Smooth muscle cell (in vitro differentiated cells): ENCODE data around the gene PTHLH. TPM values are rescaled to one million over a fixed set of nuclear protein-coding genes. Genes with fewer than 3 reads are reported as not detected.
A peak's percentile ranks its signal among the peaks of the same experiment; 100 is the strongest.

Source experiments
- DNase-seq: peaks from one replicate; lab custom pipeline; 2025; ENCODE audit not compliant: unreplicated experiment; lab: John Stamatoyannopoulos, UW
- H2AFZ ChIP-seq: fragments of 200-600 bp; sonication (generic); 2 replicates; pipeline ENCODE4 v1.6.0; 2016; ENCODE audit warnings: antibody characterized with exemption, low read depth, mild to moderate bottlenecking
- H3F3A ChIP-seq: fragments of 200-600 bp; sonication (generic); 2 replicates; pipeline ENCODE4 v1.6.0; 2017; ENCODE audit warnings: antibody characterized with exemption, low read depth
- H3K27ac ChIP-seq: fragments of 200-600 bp; sonication (generic); 2 replicates; pipeline ENCODE4 v1.5.1; 2016; ENCODE audit warnings: low read depth, mild to moderate bottlenecking
- H3K27me3 ChIP-seq: fragments of 200-600 bp; sonication (generic); 2 replicates; pipeline ENCODE4 v1.6.1; 2016; ENCODE audit warnings: low read depth, mild to moderate bottlenecking
- H3K36me3 ChIP-seq: fragments of 200-600 bp; sonication (generic); 2 replicates; pipeline ENCODE4 v1.5.1; 2016; ENCODE audit warnings: low read depth
- H3K4me1 ChIP-seq: fragments of 200-600 bp; sonication (generic); 2 replicates; pipeline ENCODE4 v1.5.1; 2016; ENCODE audit warnings: low read depth
- H3K4me2 ChIP-seq: fragments of 200-600 bp; sonication (generic); 2 replicates; pipeline ENCODE4 v1.6.0; 2016; ENCODE audit warnings: mild to moderate bottlenecking
- H3K4me3 ChIP-seq: fragments of 200-600 bp; sonication (generic); 2 replicates; pipeline ENCODE4 v1.5.1; 2016; ENCODE audit warnings: mild to moderate bottlenecking
- H3K79me2 ChIP-seq: fragments of 200-600 bp; sonication (generic); 2 replicates; pipeline ENCODE4 v1.6.0; 2016; ENCODE audit warnings: low read depth, mild to moderate bottlenecking
- H3K9ac ChIP-seq: fragments of 200-600 bp; sonication (generic); 2 replicates; pipeline ENCODE4 v1.6.0; 2016; ENCODE audit warnings: low read depth
- H3K9me3 ChIP-seq: fragments of 200-600 bp; sonication (generic); replicated peaks from 2 replicates; pipeline ENCODE4 v1.5.1; 2016; ENCODE audit warnings: low read depth
- H4K20me1 ChIP-seq: fragments of 200-600 bp; sonication (generic); 2 replicates; pipeline ENCODE4 v1.6.0; 2016; ENCODE audit warnings: low read depth
- WGBS: methylation state at CpG from one replicate; pipeline ENCODE4 v1.1.7; 2016; ENCODE audit warnings: low lambda C conversion rate; 5-methylcytosine and 5-hydroxymethylcytosine counted together
- polyA plus RNA-seq: library from polyadenylated mRNA; unstranded; fragments of >200 nt; fragmentation: Nextera tagmentation; extraction: Ambion mirVana; gene quantifications from 2 replicates; pipeline ENCODE4 v1.2.1, GENCODE V29; 2016
- total RNA-seq: library from RNA; depleted of rRNA; stranded (reverse); fragments of >200 nt; gene quantifications from 2 replicates; pipeline ENCODE4 v1.2.3, GENCODE V29; 2014
- TF ChIP-seq, protein P1 (sequence below): fragments of 200-600 bp; sonication (generic); IDR thresholded peaks from 2 replicates; pipeline ENCODE4 v1.5.1; 2017; ENCODE audit warnings: borderline replicate concordance, mild to moderate bottlenecking, antibody characterized with exemption; ENCODE audit not compliant: insufficient read depth, poor library complexity, severe bottlenecking

PTHLH gene
- total and polyA plus RNA-seq, 2 experiments from 2014 or later = 58.0 to 181 TPM

DNA sequence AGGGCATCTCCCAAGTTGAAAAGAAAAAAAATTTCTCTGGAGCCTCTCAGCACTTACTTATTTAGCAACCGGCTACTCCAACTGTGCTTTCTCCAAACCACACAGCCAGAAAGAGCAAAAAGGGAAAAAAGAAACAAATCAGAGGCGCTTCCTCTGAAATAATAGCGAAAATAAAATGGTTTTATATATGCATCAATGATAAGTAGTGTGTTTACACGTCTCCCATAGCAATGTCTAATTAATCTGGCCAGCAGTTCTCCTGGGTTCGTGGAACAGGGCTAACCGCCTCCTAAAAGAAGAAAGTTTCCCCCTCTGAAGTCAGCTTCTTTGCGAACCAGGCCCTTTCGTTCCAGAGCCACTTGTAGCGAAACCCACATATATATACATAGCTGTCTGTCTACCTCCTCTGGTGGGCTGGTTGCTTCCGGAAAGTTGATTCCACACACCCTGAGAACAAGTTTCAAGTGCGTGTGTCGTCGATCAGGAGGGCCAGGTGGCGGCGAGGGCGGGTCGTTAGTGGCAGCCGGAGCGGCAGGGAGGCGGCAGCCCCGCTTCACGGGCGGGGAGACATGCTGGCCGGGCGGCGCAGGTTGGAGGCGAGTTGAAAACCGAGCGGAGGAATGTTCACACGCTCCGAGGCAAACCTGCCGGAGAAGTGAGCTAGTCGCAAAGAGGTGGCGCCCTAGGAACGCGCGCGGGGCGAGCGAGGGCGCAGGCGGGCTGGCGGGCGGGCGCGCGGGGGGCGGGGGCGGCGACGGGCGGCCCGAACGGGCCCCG, 2.7 kb downstream of the PTHLH start:
- Histone ChIP-seq H3K36me3 (no peaks in the 10 kb centered on the region), H3K4me3 (peak overlapping the region; percentile 63), H3K9me3 (no peaks in the 10 kb centered on the region), H3K4me2 (peak overlapping the region; percentile 92), H2AFZ (peak overlapping the region; percentile 50), H3K79me2 (peaks cover 26% of the 10 kb centered on the region), H4K20me1 (no peaks in the 10 kb centered on the region), H3K27me3 (no peaks in the 10 kb centered on the region), H3K9ac (peak overlapping the region; percentile 92), H3K4me1 (peaks cover 28% of the 10 kb centered on the region), H3K27ac (peak overlapping the region; percentile 94), H3F3A (peaks cover 22% of the 10 kb centered on the region)
- peak; percentile 39 for DNase-seq
- TF ChIP-seq, protein P1, sequence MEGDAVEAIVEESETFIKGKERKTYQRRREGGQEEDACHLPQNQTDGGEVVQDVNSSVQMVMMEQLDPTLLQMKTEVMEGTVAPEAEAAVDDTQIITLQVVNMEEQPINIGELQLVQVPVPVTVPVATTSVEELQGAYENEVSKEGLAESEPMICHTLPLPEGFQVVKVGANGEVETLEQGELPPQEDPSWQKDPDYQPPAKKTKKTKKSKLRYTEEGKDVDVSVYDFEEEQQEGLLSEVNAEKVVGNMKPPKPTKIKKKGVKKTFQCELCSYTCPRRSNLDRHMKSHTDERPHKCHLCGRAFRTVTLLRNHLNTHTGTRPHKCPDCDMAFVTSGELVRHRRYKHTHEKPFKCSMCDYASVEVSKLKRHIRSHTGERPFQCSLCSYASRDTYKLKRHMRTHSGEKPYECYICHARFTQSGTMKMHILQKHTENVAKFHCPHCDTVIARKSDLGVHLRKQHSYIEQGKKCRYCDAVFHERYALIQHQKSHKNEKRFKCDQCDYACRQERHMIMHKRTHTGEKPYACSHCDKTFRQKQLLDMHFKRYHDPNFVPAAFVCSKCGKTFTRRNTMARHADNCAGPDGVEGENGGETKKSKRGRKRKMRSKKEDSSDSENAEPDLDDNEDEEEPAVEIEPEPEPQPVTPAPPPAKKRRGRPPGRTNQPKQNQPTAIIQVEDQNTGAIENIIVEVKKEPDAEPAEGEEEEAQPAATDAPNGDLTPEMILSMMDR = no peak
- WGBS = under 1% methylated on average over 27 of the region's 55 CpGs

DNA sequence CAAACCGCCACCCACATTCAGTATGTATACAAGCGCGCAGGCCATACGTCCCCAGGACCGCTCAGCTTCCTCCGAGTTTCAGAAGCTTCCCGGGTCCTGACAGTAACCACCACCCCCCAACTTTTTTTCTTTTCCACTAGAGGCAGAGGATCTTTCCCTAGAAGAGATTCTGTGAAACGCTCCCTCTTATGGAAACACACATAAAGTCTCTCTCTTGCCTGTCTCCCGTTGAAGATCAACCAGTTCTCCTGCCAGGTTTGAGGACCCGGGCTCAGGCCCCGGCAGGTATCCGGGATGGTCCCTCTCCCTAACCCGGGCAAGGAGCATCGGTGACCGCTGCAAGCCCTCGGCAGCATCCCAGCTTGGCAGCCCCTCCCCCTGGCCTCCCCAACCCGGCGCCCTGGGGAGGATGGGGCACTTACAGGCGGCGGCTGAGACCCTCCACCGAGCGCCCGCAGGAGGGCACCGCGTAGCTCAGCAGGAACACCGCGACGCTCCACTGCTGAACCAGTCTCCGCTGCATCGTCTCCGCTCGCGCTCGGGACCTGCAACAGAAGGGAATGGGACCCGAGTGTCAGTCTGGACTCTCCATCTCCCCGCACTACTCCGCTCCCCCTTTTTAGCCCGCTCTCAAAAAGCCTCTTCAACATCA, 3.4 kb downstream of the PTHLH start:
- H3K4me3 ChIP-seq = peak overlapping the region; percentile 63
- H3K27me3 ChIP-seq = no peaks in the 10 kb centered on the region
- peaks cover 33% of the 10 kb centered on the region for H3K79me2 ChIP-seq
- DNase-seq = no peak
- H3K27ac ChIP-seq = peak overlapping the region; percentile 94
- H3F3A ChIP-seq = peaks cover 22% of the 10 kb centered on the region
- peak overlapping the region; percentile 92 for H3K9ac ChIP-seq
- H3K4me1 ChIP-seq = peaks cover 25% of the 10 kb centered on the region
- TF ChIP-seq, protein P1 = no peak
- no peaks in the 10 kb centered on the region for H4K20me1 ChIP-seq
- H3K4me2 ChIP-seq = peak overlapping the region; percentile 92
- peak overlapping the region; percentile 50 for H2AFZ ChIP-seq
- 3% methylated on average over 34 of the region's 38 CpGs for WGBS
- no peaks in the 10 kb centered on the region for H3K9me3 ChIP-seq
- no peaks in the 10 kb centered on the region for H3K36me3 ChIP-seq

DNA sequence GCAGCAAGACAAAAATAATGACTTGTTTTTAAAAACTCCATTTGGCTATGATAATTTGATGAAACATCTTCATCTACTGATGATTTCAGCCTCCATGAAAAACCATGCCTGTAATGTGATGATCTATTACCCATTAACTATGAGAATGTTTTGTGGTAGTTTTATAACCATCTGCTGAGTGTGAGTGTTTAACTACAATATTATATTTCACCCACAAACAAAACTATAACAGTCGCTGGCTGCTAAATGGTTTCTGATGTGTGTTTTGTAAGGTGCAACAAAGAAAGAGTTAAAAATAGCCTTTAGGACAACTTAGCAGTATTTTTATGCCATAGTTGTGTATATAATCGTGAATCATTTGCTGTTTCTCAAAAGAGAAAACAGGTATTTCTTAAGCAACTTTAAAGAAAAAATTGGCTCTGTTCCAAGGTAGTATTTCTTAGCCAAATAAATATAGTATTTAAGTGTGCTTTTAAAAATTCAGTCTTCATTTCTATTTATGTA, 4.9 kb downstream of the PTHLH start:
- Histone ChIP-seq H3K9ac (peak overlapping the region; percentile 92), H3K36me3 (no peaks in the 10 kb centered on the region), H3F3A (peaks cover 22% of the 10 kb centered on the region), H3K27ac (peak overlapping the region; percentile 94), H3K79me2 (peaks cover 36% of the 10 kb centered on the region), H3K4me2 (peak overlapping the region; percentile 92), H3K4me3 (peak overlapping the region; percentile 63), H3K27me3 (no peaks in the 10 kb centered on the region), H4K20me1 (no peaks in the 10 kb centered on the region), H3K9me3 (no peaks in the 10 kb centered on the region), H3K4me1 (peaks cover 25% of the 10 kb centered on the region), H2AFZ (no peak overlapping the region)
- no peak for DNase-seq
- TF ChIP-seq, protein P1 = no peak
- WGBS = 80% methylated on average over 2 of the region's 2 CpGs
